GOT3 (cell line): ENCODE results near the gene TENM4.

Source experiments
- DNase-seq: peaks from one replicate; lab custom pipeline; 2025; ENCODE audit warnings: mixed read lengths; lab: John Stamatoyannopoulos, UW

TENM4 gene

GRCh38 chr11:79174045-79175008 lies 266.5 kb downstream of the TENM4 start:
- DNase-seq, result no peak

GRCh38 chr11:79173615-79174014 lies 267.2 kb downstream of the TENM4 start:
- no peak for DNase-seq

- DNase-seq, result no peak
These were observed 270.5 kb downstream of the TENM4 start for GRCh38 chr11:79170321-79170720.

GRCh38 chr11:79168530-79169110 lies 272.2 kb downstream of the TENM4 start:
- no peak for DNase-seq

- no peak for DNase-seq
These were observed 273.2 kb downstream of the TENM4 start for GRCh38 chr11:79167510-79168188.

GRCh38 chr11:79165908-79166307 lies 274.9 kb downstream of the TENM4 start:
- no peak for DNase-seq

- DNase-seq, result no peak
These were observed 279.9 kb downstream of the TENM4 start for GRCh38 chr11:79160791-79161403.

GRCh38 chr11:79159657-79160450 lies 281.0 kb downstream of the TENM4 start:
- no peak for DNase-seq

- no peak for DNase-seq
These were observed 283.1 kb downstream of the TENM4 start for GRCh38 chr11:79157738-79158137.

- DNase-seq, result no peak
These were observed 284.8 kb downstream of the TENM4 start for GRCh38 chr11:79156031-79156430.

- no peak for DNase-seq
These were observed 285.6 kb downstream of the TENM4 start for GRCh38 chr11:79155237-79155636.

GRCh38 chr11:79152511-79152910 lies 288.3 kb downstream of the TENM4 start:
- no peak for DNase-seq

- DNase-seq, result no peak
These were observed 289.4 kb downstream of the TENM4 start for GRCh38 chr11:79151396-79151795.

- no peak for DNase-seq
These were observed 289.9 kb downstream of the TENM4 start for GRCh38 chr11:79150966-79151365.

- DNase-seq, result no peak
These were observed 290.5 kb downstream of the TENM4 start for GRCh38 chr11:79150320-79150719.

- no peak for DNase-seq
These were observed 293.1 kb downstream of the TENM4 start for GRCh38 chr11:79147731-79148130.

- no peak for DNase-seq
These were observed 293.8 kb downstream of the TENM4 start for GRCh38 chr11:79147011-79147410.

GRCh38 chr11:79139900-79140299 lies 300.9 kb downstream of the TENM4 start:
- DNase-seq, result no peak

GRCh38 chr11:79129702-79130101 lies 311.1 kb downstream of the TENM4 start:
- no peak for DNase-seq

- DNase-seq, result no peak
These were observed 312.5 kb downstream of the TENM4 start for GRCh38 chr11:79128291-79128690.

GRCh38 chr11:79122759-79123158 lies 318.1 kb downstream of the TENM4 start:
- DNase-seq, result no peak

GRCh38 chr11:79121351-79121750 lies 319.5 kb downstream of the TENM4 start:
- DNase-seq, result no peak
